SK-MEL-5 (cell line): ENCODE data around the gene SNED1. TPM values are rescaled to one million over a fixed set of nuclear protein-coding genes. Genes with fewer than 3 reads are reported as not detected.

ENCODE experiments used
- DNase-seq: peaks from one replicate; pipeline ENCODE4 v3.0.0-alpha.2; 2016; ENCODE audit warnings: low read depth, low spot score
- in situ Hi-C: cut with HindIII; loops from 2 replicates; pipeline ENCODE4 v1.10.0; 2016; ENCODE audit warnings: low sequenced_read_pairs, high pct_unique_total_duplicates, low pct_unique_long_range_greater_than_20kb
- total RNA-seq: library from RNA; depleted of rRNA; stranded (reverse); fragments of >200 nt; shearing (Covaris generic); gene quantifications from 2 replicates; pipeline ENCODE4 v1.2.3, GENCODE V29; 2014

SNED1 gene
- total RNA-seq, 1 experiment from 2014 or later: 0.13 TPM

DNA sequence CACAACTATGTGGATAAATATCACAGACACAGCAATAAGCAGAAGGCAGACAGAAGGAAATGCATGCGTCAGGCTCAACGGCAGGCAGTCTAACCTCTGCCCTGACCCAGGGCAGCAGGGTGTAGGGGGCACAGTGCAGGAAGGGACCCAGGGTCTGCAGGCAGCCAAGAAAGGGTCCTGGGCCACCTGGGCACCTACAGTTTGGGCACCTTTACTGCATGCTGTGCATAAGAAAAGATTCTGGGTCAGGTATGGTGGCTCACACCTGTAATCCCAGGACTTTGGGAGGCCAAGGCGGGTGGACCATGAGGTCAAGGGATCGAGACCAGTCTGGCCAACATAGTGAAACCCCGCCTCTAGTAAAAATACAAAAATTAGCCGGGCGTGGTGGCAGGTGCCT is 133.1 kb downstream of the SNED1 start:
- in situ Hi-C loops: no loop called here

DNA sequence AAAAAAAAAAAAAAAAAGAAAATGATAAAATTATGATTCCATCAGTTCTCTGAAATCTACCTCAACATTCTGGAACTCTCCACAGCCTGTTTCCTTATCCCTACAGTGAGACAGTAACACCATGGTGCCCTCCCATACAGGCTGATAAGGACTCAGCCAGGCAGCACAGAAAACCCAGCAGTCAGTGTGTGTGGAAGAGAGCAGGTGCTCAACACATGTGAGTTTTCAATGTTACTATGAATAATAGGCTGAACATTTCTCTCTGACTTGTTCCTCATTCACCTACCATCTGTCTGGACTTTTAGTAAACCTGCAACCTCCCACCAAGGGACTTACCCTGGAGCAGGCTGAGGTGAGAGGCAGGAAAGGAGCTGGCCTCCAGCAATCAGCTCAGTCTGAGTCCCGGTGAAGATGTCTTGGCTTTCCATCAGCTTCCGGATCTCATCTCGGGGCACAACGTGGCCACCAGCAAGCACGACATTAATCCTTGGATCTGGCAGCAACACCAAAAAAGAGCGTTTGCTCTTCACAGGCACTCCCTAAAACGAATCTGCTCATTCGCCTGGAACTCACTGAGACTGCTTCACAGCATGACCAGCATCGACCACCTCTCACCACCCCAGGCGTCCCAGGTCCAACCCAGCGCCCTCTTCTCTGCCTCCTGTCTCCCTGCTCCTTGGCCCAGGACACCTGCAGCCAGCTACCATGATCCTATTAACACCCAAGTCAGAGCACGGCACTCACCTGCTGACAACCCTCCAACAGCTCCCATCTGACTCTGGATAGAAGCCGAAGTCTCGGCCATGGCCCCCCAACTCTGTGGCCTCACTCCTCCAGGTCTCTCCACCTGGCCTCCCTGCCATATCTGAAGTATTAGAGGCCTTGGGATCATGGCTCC is 134.4 kb downstream of the SNED1 start:
- no peak for DNase-seq
- in situ Hi-C loops: no loop called here

More for the DNA sequence above, 133.1 kb downstream of the SNED1 start:
- DNase-seq: no peak

GRCh38 chr2:241133436-241133820 is 135.0 kb downstream of the SNED1 start:
- in situ Hi-C loops: no loop called here
- no peak for DNase-seq

GRCh38 chr2:241134711-241135110 is 136.3 kb downstream of the SNED1 start:
- DNase-seq: no peak

GRCh38 chr2:241135737-241136136 is 137.3 kb downstream of the SNED1 start:
- DNase-seq: no peak
- in situ Hi-C loops: no loop called here

More at GRCh38 chr2:241134711-241135110, 136.3 kb downstream of the SNED1 start:
- in situ Hi-C loops: no loop called here

- DNase-seq: no peak
- in situ Hi-C loops: no loop called here
Observed at GRCh38 chr2:241136191-241136590, 137.8 kb downstream of the SNED1 start.

DNA sequence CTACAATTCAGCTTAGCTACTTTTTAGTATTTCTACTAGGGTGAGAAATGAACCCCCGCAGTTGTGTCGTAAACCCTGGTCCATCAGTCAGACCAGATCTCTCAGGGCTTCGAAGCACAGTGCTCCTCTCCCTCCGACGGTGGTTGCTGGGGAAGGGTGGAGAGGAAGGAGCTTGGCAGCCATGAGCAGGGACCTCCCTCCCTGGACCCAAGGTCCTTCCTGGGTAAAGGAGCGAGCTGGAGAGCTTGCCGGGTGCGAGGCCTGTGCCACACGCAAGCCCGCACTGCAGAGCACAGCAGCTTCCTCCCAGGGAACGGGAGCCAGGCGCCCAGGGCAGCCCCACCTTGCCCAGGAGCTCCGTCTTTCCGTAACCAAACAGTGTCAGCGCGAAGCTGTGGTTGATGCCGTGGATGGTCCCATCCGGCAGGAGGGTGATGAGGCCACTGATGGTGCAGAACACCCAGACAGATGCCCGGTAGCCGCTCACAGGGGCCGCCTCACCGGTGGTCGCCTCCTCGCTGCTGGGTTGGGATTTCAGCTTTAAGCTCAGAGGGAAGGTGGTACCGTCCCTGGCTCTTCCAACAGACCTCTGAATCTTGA is 138.3 kb downstream of the SNED1 start:
- in situ Hi-C loops: no loop called here

GRCh38 chr2:241137276-241138190 is 139.1 kb downstream of the SNED1 start:
- in situ Hi-C loops: no loop called here
- no peak for DNase-seq

More for the DNA sequence above, 138.3 kb downstream of the SNED1 start:
- no peak for DNase-seq

- DNase-seq: no peak
- in situ Hi-C loops: no loop called here
Observed at GRCh38 chr2:241138471-241138870, 140.1 kb downstream of the SNED1 start.

GRCh38 chr2:241139531-241140444 is 141.4 kb downstream of the SNED1 start:
- DNase-seq: no peak

DNA sequence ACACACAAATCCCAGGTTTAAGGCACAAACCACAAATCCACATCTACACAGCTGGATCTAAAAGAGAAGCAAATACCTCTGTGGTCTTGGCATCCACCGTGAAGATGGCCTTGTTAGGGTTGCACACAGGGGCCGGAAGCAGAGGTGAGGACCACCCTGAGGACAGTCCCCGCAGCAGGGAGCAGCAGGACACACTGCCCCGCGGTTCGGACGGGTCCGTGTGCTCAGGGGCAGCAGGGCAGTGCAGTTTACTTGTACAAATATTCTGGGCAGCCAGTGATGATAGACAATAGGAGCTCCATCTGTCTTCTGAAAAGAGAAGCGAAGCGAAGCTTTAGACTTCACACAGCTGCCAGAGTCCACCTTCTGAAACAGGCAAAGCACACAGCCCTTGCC is 142.0 kb downstream of the SNED1 start:
- in situ Hi-C loops: no loop called here
- DNase-seq: no peak

More at GRCh38 chr2:241139531-241140444, 141.4 kb downstream of the SNED1 start:
- in situ Hi-C loops: no loop called here

GRCh38 chr2:241141214-241141770 is 142.9 kb downstream of the SNED1 start:
- no peak for DNase-seq
- in situ Hi-C loops: no loop called here

GRCh38 chr2:241142063-241142462 is 143.6 kb downstream of the SNED1 start:
- DNase-seq: no peak
- in situ Hi-C loops: no loop called here

DNA sequence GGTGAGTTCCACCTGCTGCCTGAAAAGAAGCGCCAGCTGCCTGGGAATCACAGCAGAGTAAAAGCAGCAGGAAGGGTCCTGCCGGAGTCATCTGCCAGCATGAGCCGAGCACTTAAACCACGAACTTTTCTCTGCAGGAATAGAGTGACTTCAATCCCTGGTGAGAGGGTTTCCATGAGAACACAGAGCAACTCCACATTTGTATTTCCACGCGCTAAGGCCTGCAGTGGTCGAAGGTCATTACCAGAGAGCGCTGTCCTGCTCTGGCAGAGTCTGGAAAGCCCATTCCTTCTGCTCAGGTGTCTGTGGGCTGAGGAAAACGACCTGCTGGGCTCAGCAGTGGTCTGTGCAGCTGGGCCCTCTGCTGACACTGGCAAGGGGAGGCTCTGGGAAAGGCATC is 144.2 kb downstream of the SNED1 start:
- in situ Hi-C loops: no loop called here

More for the DNA sequence above, 144.2 kb downstream of the SNED1 start:
- no peak for DNase-seq
